Measurements from ENCODE around the gene AKNAD1.

The AKNAD1 gene

DNA sequence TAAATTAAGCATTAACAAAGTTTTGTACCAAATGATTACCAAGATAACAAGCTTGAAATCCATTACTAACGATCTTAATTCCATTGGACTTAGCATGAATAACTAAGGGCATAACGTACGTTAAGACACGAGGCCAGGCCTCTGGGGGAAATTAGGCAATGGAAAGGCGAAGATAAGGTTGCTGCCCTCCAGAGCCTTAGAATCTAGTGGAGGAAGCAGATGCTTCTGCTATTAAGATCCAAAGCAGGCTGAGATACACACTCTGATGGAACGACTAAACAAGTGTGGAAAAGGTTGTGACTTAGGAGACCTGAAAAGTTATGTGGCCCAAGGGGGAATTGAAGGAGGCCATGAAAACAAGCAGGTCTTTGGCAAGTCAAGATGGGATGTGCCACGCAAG is 6.0 kb downstream of the AKNAD1 start:
- Histone ChIP-seq H4K8ac (ENCODE audit: low read depth, low read length) (no peak overlapping the region), H2AFZ (ENCODE audit: insufficient read depth, low read length, poor library complexity) (no peak overlapping the region), H3K14ac (ENCODE audit: low read length) (no peak overlapping the region), H4K91ac (ENCODE audit: low read depth, low read length) (no peak overlapping the region), H2BK12ac (ENCODE audit: low read length) (no peak overlapping the region), H3K4ac (ENCODE audit: low read depth, low read length) (no peak overlapping the region), H3K23ac (ENCODE audit: low read length) (no peak overlapping the region), H3K9me3 (ENCODE audit: insufficient read depth, low read depth, low read length) (no peaks in the 10 kb centered on the region), H3K27ac (ENCODE audit: low read depth, low read length) (no peak overlapping the region), H3K18ac (ENCODE audit: low read length) (no peak overlapping the region), H3K9ac (ENCODE audit: low read length) (no peak overlapping the region), H2AK5ac (ENCODE audit: low read length) (no peak overlapping the region), H3K79me1 (ENCODE audit: low read length) (peaks cover 8% of the 10 kb centered on the region), H3K79me2 (ENCODE audit: control insufficient read depth, insufficient read depth, low read length, poor library complexity) (peaks cover 6% of the 10 kb centered on the region), H2BK120ac (ENCODE audit: insufficient read depth, low read length, poor library complexity) (no peak overlapping the region), H2BK5ac (ENCODE audit: low read depth, low read length, poor library complexity) (no peak overlapping the region), H3K27me3 (ENCODE audit: insufficient read depth, low read length) (no peaks in the 10 kb centered on the region), H4K12ac (ENCODE audit: low read depth, low read length) (no peak overlapping the region), H3K4me1 (ENCODE audit: control insufficient read depth in 1 of 2, insufficient read depth in 2 of 2, low read length in 2 of 2) (peaks cover 10 to 11% of the 10 kb centered on the region in 2 experiments), H3K4me3 (ENCODE audit: low read depth, low read length) (no peak overlapping the region), H3K4me2 (ENCODE audit: low read length) (no peak overlapping the region), H3K36me3 (ENCODE audit: control insufficient read depth in 1 of 2, insufficient read depth in 2 of 2, low read length in 2 of 2) (no peaks in the 10 kb centered on the region)
- DNase-seq, result no peak
- WGBS (ENCODE audit: extremely low coverage, insufficient coverage, insufficient read length), result no CpG with 5 or more reads among the region's 7 CpGs

DNA sequence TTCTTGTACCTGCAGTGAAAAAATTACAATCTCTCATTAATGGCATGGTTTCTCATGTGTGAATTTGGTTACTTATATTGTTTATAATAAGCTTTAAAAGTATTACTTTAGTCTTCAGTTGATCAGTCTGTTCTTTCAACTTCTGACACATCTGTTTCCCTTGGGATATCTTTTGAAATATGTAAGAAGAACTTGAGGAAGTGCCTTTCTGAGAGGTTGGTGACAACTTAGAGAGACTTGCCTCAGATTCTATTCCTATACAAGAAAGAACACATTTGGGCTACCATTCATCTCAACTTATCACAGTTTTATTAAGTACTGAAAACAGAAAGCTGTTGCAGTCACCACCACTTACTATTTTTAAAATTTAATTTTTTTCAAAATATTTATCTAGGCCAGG is 8.1 kb downstream of the AKNAD1 start:
- Histone ChIP-seq H3K4me2 (ENCODE audit: low read length) (no peak overlapping the region), H3K36me3 (ENCODE audit: control insufficient read depth in 1 of 2, insufficient read depth in 2 of 2, low read length in 2 of 2) (no peaks in the 10 kb centered on the region), H3K18ac (ENCODE audit: low read length) (no peak overlapping the region), H3K4me3 (ENCODE audit: low read depth, low read length) (no peak overlapping the region), H4K12ac (ENCODE audit: low read depth, low read length) (no peak overlapping the region), H3K79me2 (ENCODE audit: control insufficient read depth, insufficient read depth, low read length, poor library complexity) (peaks cover 10% of the 10 kb centered on the region), H3K79me1 (ENCODE audit: low read length) (peaks cover 18% of the 10 kb centered on the region), H2AFZ (ENCODE audit: insufficient read depth, low read length, poor library complexity) (no peak overlapping the region), H3K9me3 (ENCODE audit: insufficient read depth, low read depth, low read length) (no peaks in the 10 kb centered on the region), H2BK120ac (ENCODE audit: insufficient read depth, low read length, poor library complexity) (no peak overlapping the region), H3K23ac (ENCODE audit: low read length) (no peak overlapping the region), H2BK5ac (ENCODE audit: low read depth, low read length, poor library complexity) (no peak overlapping the region), H3K4me1 (ENCODE audit: control insufficient read depth in 1 of 2, insufficient read depth in 2 of 2, low read length in 2 of 2) (peaks cover 17 to 19% of the 10 kb centered on the region in 2 experiments), H2BK12ac (ENCODE audit: low read length) (no peak overlapping the region), H4K8ac (ENCODE audit: low read depth, low read length) (no peak overlapping the region), H3K27ac (ENCODE audit: low read depth, low read length) (no peak overlapping the region), H4K91ac (ENCODE audit: low read depth, low read length) (no peak overlapping the region), H3K27me3 (ENCODE audit: insufficient read depth, low read length) (no peaks in the 10 kb centered on the region), H2AK5ac (ENCODE audit: low read length) (no peak overlapping the region), H3K9ac (ENCODE audit: low read length) (no peak overlapping the region), H3K14ac (ENCODE audit: low read length) (no peak overlapping the region), H3K4ac (ENCODE audit: low read depth, low read length) (no peak overlapping the region)
- DNase-seq, result no peak

DNA sequence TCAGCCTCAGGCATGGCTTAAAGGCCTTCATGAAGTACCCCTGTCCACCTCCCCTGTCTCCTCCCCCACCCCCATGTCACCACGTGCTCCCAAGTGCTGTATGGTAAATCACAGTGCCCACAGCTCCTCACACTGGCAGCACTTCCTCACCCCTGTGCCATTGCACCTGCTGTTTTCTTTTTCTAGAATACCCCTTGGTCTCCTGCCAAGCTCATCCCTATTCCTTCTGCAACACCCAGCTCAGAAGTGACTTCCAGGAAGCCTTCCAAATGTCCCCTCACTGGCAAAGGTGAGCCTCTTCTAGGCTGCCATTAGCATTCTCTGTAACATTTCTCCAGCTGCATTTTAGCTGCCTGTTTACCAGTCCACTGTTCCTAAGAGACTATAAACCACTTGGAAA is 9.4 kb downstream of the AKNAD1 start:
- Histone ChIP-seq H3K9ac (ENCODE audit: low read length) (no peak overlapping the region), H2AFZ (ENCODE audit: insufficient read depth, low read length, poor library complexity) (no peak overlapping the region)

DNA sequence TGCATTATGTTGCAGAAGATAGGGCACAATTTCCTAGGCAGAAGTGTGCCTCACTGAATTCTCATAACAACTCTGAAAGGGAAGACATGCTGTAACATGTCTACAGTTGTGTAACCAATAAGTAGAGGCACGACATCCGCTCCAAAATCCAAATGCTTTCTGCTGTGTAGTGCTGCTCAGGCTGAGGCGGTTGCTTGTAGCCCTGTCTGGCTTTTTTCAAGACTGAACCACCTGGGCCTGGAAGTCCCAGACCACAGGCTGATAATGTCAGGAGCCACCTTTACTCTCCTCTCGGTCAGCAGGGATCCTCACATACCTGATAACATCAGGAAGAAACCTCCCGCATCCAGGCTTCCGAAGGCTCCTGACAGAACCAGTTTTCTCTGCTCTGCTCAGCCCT is 10.9 kb downstream of the AKNAD1 start:
- peaks cover 10% of the 10 kb centered on the region for H3K79me2 ChIP-seq (ENCODE audit: control insufficient read depth, insufficient read depth, low read length, poor library complexity)
- no peaks in the 10 kb centered on the region for H3K36me3 ChIP-seq (ENCODE audit: control insufficient read depth in 1 of 2, insufficient read depth in 2 of 2, low read length in 2 of 2)
- H3K27ac ChIP-seq (ENCODE audit: low read depth, low read length), result peak overlapping the region; percentile 90
- H2BK12ac ChIP-seq (ENCODE audit: low read length), result no peak overlapping the region
- peak overlapping the region; percentile 35 for H2AFZ ChIP-seq (ENCODE audit: insufficient read depth, low read length, poor library complexity)
- H2BK120ac ChIP-seq (ENCODE audit: insufficient read depth, low read length, poor library complexity), result peak overlapping the region; percentile 83
- no peak overlapping the region for H2BK5ac ChIP-seq (ENCODE audit: low read depth, low read length, poor library complexity)
- no peak overlapping the region for H2AK5ac ChIP-seq (ENCODE audit: low read length)
- peak; percentile 93 for DNase-seq
- WGBS (ENCODE audit: extremely low coverage, insufficient coverage, insufficient read length), result no CpG with 5 or more reads among the region's 6 CpGs
- H4K8ac ChIP-seq (ENCODE audit: low read depth, low read length), result no peak overlapping the region
- H3K4me3 ChIP-seq (ENCODE audit: low read depth, low read length), result no peak overlapping the region
- peaks cover 20% of the 10 kb centered on the region for H3K79me1 ChIP-seq (ENCODE audit: low read length)
- no peak overlapping the region for H3K14ac ChIP-seq (ENCODE audit: low read length)
- H3K4ac ChIP-seq (ENCODE audit: low read depth, low read length), result no peak overlapping the region
- H4K91ac ChIP-seq (ENCODE audit: low read depth, low read length), result no peak overlapping the region
- no peak overlapping the region for H3K9ac ChIP-seq (ENCODE audit: low read length)
- no peaks in the 10 kb centered on the region for H3K27me3 ChIP-seq (ENCODE audit: insufficient read depth, low read length)
- no peaks in the 10 kb centered on the region for H3K9me3 ChIP-seq (ENCODE audit: insufficient read depth, low read depth, low read length)
- H3K23ac ChIP-seq (ENCODE audit: low read length), result no peak overlapping the region
- H3K18ac ChIP-seq (ENCODE audit: low read length), result no peak overlapping the region
- H3K4me1 ChIP-seq (ENCODE audit: control insufficient read depth in 1 of 2, insufficient read depth in 2 of 2, low read length in 2 of 2), result peaks cover 17 to 19% of the 10 kb centered on the region in 2 experiments
- no peak overlapping the region for H4K12ac ChIP-seq (ENCODE audit: low read depth, low read length)
- peak overlapping the region; percentile 35 for H3K4me2 ChIP-seq (ENCODE audit: low read length)

More for the DNA sequence above, 9.4 kb downstream of the AKNAD1 start:
- WGBS (ENCODE audit: extremely low coverage, insufficient coverage, insufficient read length), result no CpG with 5 or more reads among the region's 1 CpG
- no peak overlapping the region for H3K4ac ChIP-seq (ENCODE audit: low read depth, low read length)
- no peaks in the 10 kb centered on the region for H3K36me3 ChIP-seq (ENCODE audit: control insufficient read depth in 1 of 2, insufficient read depth in 2 of 2, low read length in 2 of 2)
- H3K18ac ChIP-seq (ENCODE audit: low read length), result no peak overlapping the region
- H3K4me2 ChIP-seq (ENCODE audit: low read length), result no peak overlapping the region
- peak overlapping the region; percentile 10 for H2BK12ac ChIP-seq (ENCODE audit: low read length)
- H3K27ac ChIP-seq (ENCODE audit: low read depth, low read length), result no peak overlapping the region
- peak overlapping the region; percentile 41 for H4K91ac ChIP-seq (ENCODE audit: low read depth, low read length)
- no peak overlapping the region for H3K14ac ChIP-seq (ENCODE audit: low read length)
- H3K9me3 ChIP-seq (ENCODE audit: insufficient read depth, low read depth, low read length), result no peaks in the 10 kb centered on the region
- H3K4me3 ChIP-seq (ENCODE audit: low read depth, low read length), result no peak overlapping the region
- H4K8ac ChIP-seq (ENCODE audit: low read depth, low read length), result no peak overlapping the region
- peaks cover 19% of the 10 kb centered on the region for H3K79me1 ChIP-seq (ENCODE audit: low read length)
- DNase-seq, result no peak
- H2AK5ac ChIP-seq (ENCODE audit: low read length), result peak overlapping the region; percentile 7
- peaks cover 17 to 19% of the 10 kb centered on the region in 2 experiments for H3K4me1 ChIP-seq (ENCODE audit: control insufficient read depth in 1 of 2, insufficient read depth in 2 of 2, low read length in 2 of 2)
- H2BK120ac ChIP-seq (ENCODE audit: insufficient read depth, low read length, poor library complexity), result no peak overlapping the region
- H4K12ac ChIP-seq (ENCODE audit: low read depth, low read length), result no peak overlapping the region
- H2BK5ac ChIP-seq (ENCODE audit: low read depth, low read length, poor library complexity), result no peak overlapping the region
- H3K27me3 ChIP-seq (ENCODE audit: insufficient read depth, low read length), result no peaks in the 10 kb centered on the region
- no peak overlapping the region for H3K23ac ChIP-seq (ENCODE audit: low read length)
- H3K79me2 ChIP-seq (ENCODE audit: control insufficient read depth, insufficient read depth, low read length, poor library complexity), result peaks cover 10% of the 10 kb centered on the region
